GM12878 (cell line): ENCODE measurements around the gene SPAG17. TPM values are rescaled to one million over a fixed set of nuclear protein-coding genes. Genes with fewer than 3 reads are reported as not detected.

ENCODE experiments used
- ATAC-seq: fragments of 200-7000 bp; cut with Tn5 transposase; 3 replicates; pipeline ENCODE4 v1.9.1; 2020; ENCODE audit warnings: mild to moderate bottlenecking, moderate library complexity
- BruUV-seq: library from RNA; stranded (reverse); fragments of 400-500 nt; replicated peaks from 2 replicates; lab custom pipeline; 2021; lab: Mats Ljungman, UMichigan
- CTCF ChIA-PET: fragments of 300-600 bp; sonication (Branson Sonifier 250); formaldehyde crosslinking; extraction: SDS; loops from one replicate; lab custom pipeline; 2021; ENCODE audit warnings: inconsistent platforms; lab: Yijun Ruan, JAX
- POLR2A ChIA-PET: fragments of 350-600 bp; formaldehyde crosslinking; extraction: SDS; loops from one replicate; lab custom pipeline; 2021; ENCODE audit warnings: inconsistent platforms; lab: Charles Lee
- RAD21 ChIA-PET: fragments of 300-600 bp; sonication (Branson Sonifier 250); formaldehyde crosslinking; loops from one replicate; lab custom pipeline; 2023; ENCODE audit warnings: antibody characterized with exemption; ENCODE audit not compliant: unreplicated experiment; lab: Charles Lee
- SMC1A ChIA-PET: fragments of 300-600 bp; sonication (Branson Sonifier 250); formaldehyde crosslinking; loops from one replicate; lab custom pipeline; 2023; ENCODE audit not compliant: unreplicated experiment, uncharacterized antibody; lab: Charles Lee
- DNase-seq: peaks from one replicate; pipeline ENCODE4 v3.0.0-alpha.2; 2011; ENCODE audit warnings: low read depth, low spot score
- FAIRE-seq: peaks from 3 replicates; lab custom pipeline; 2011; peaks lifted over from hg19 to GRCh38; lab: Jason Lieb, UNC
- H2AFZ ChIP-seq: 2 replicates; pipeline ENCODE4 v1.6.0; 2011; ENCODE audit warnings: low read depth, low read length, control low read depth; ENCODE audit not compliant: control insufficient read depth
- H3K27ac ChIP-seq: 2 replicates; pipeline ENCODE4 v1.5.1; 2011; ENCODE audit warnings: control low read depth; ENCODE audit not compliant: control insufficient read depth, insufficient read depth
- H3K27me3 ChIP-seq, 2 experiments: replicated peaks in 1 of 2; 2 replicates each; pipeline versions ENCODE4 v1.6.0 to v1.6.1; 2011; ENCODE audit warnings: low read length in 1 of 2; ENCODE audit not compliant: control insufficient read depth in 2 of 2, insufficient read depth in 2 of 2
- H3K36me3 ChIP-seq, 2 experiments: 2 replicates each; pipeline ENCODE4 v1.5.1; 2011; ENCODE audit warnings: low read length in 1 of 2; ENCODE audit not compliant: control insufficient read depth in 2 of 2, insufficient read depth in 2 of 2
- H3K4me1 ChIP-seq: 2 replicates; pipeline ENCODE4 v1.6.1; 2011; ENCODE audit warnings: mild to moderate bottlenecking, low read length, moderate library complexity, mixed read lengths; ENCODE audit not compliant: control insufficient read depth, insufficient read depth
- H3K4me2 ChIP-seq: 2 replicates; pipeline ENCODE4 v1.6.0; 2011; ENCODE audit warnings: control low read depth; ENCODE audit not compliant: control insufficient read depth, insufficient read depth
- H3K4me3 ChIP-seq: fragments of 200-600 bp; sonication (generic); 2 replicates; pipeline ENCODE4 v1.5.1; 2016
- H3K79me2 ChIP-seq: 2 replicates; pipeline ENCODE4 v1.6.0; 2011; ENCODE audit warnings: low read length; ENCODE audit not compliant: control insufficient read depth, insufficient read depth
- H3K9ac ChIP-seq: 2 replicates; pipeline ENCODE4 v1.8.0; 2011; ENCODE audit warnings: low read length, control low read depth, mixed read lengths; ENCODE audit not compliant: control insufficient read depth, insufficient read depth
- H3K9me3 ChIP-seq: replicated peaks from 3 replicates; pipeline ENCODE4 v1.5.1; 2011; ENCODE audit warnings: mild to moderate bottlenecking, low read length; ENCODE audit not compliant: control insufficient read depth, insufficient read depth
- H4K20me1 ChIP-seq: 2 replicates; pipeline ENCODE4 v1.6.0; 2011; ENCODE audit not compliant: control insufficient read depth, insufficient read depth
- BACH1 ChIP-seq: fragments of 450-650 bp; IDR thresholded peaks from 2 replicates; pipeline ENCODE4 v1.6.1; 2017; ENCODE audit warnings: mild to moderate bottlenecking, borderline replicate concordance
- CBX5 ChIP-seq: sonication (generic); IDR thresholded peaks from 2 replicates; pipeline ENCODE4 v1.6.1; 2016; ENCODE audit warnings: low read depth, moderate library complexity, mild to moderate bottlenecking, inconsistent platforms
- CHD2 ChIP-seq: IDR thresholded peaks from 2 replicates; pipeline ENCODE4 v1.6.1; 2011; ENCODE audit warnings: low read depth, low read length, improper control_type of control experiment, borderline replicate concordance
- EED ChIP-seq: sonication (generic); IDR thresholded peaks from 2 replicates; pipeline ENCODE4 v1.6.1; 2016; ENCODE audit warnings: antibody characterized with exemption, low read depth
- HDGF ChIP-seq: fragments of 450-650 bp; IDR thresholded peaks from 2 replicates; pipeline ENCODE4 v1.6.1; 2016; ENCODE audit warnings: antibody characterized with exemption
- JUND ChIP-seq: IDR thresholded peaks from 2 replicates; pipeline ENCODE4 v1.6.1; 2012; ENCODE audit warnings: low read depth, mild to moderate bottlenecking, low read length, improper control_type of control experiment, moderate library complexity
- KAT2A ChIP-seq: conservative IDR thresholded peaks from 2 replicates; pipeline ENCODE4 v1.6.1; 2011; ENCODE audit warnings: low read depth, low read length; ENCODE audit not compliant: control insufficient read depth
- MTA3 ChIP-seq: IDR thresholded peaks from 2 replicates; pipeline ENCODE4 v1.6.1; 2012; ENCODE audit warnings: low read length, inconsistent platforms, borderline replicate concordance
- MYB ChIP-seq: fragments of 150-350 bp; IDR thresholded peaks from 2 replicates; pipeline ENCODE4 v1.6.1; 2014; ENCODE audit warnings: mild to moderate bottlenecking, low read depth, low read length, borderline replicate concordance
- NFIC ChIP-seq: IDR thresholded peaks from 2 replicates; pipeline ENCODE4 v1.6.1; 2012; ENCODE audit warnings: low read depth, mild to moderate bottlenecking, inconsistent platforms, low read length, moderate library complexity
- SUZ12 ChIP-seq: fragments of 200-600 bp; sonication (generic); IDR thresholded peaks from one replicate; pipeline ENCODE4 v1.6.1; 2018; ENCODE audit warnings: antibody characterized with exemption, mild to moderate bottlenecking; ENCODE audit not compliant: unreplicated experiment
- TCF7 ChIP-seq: IDR thresholded peaks from 2 replicates; pipeline ENCODE4 v1.6.1; 2014; ENCODE audit warnings: antibody characterized with exemption, borderline replicate concordance
- WGBS: methylation state at CpG from one replicate; pipeline ENCODE4 v1.1.6; 2016; ENCODE audit warnings: low lambda C conversion rate; ENCODE audit not compliant: insufficient replicate concordance, insufficient coverage; ENCODE audit errors: missing lambda C conversion rate; 5-methylcytosine and 5-hydroxymethylcytosine counted together
- in situ Hi-C: fragments of 300-500 bp; cut with MboI; formaldehyde crosslinking; loops from 9 replicates; pipeline ENCODE4 v1.14.3; 2018; ENCODE audit warnings: mixed read lengths
- intact Hi-C: fragments of 100-400 bp; cut with micrococcal nuclease; formaldehyde crosslinking; loops from one replicate; pipeline ENCODE4 v1.14.2; 2022; ENCODE audit not compliant: unreplicated experiment
- polyA plus RNA-seq, 11 experiments: library from polyadenylated mRNA; depleted of rRNA in 4 of 11; unstranded in 6 of 11; stranded (reverse) in 5 of 11; fragments of >200 nt; fragmentation: Nextera tagmentation in 4 of 11; fragmentation: Illumina TruSeq in 1 of 11; extraction: Ambion mirVana in 4 of 11; extraction: Trizol in 1 of 11; gene quantifications; 1 replicate in 1 of 11; 2 replicates in 10 of 11; pipeline versions ENCODE4 v1.2.1 to v1.2.3, GENCODE V29; 2011 to 2016; ENCODE audit warnings: inconsistent platforms in 2 of 11, missing spikeins in 2 of 11, low read depth in 1 of 11
- total RNA-seq, 4 experiments: library from RNA; depleted of rRNA in 3 of 4; stranded (reverse); fragments of >200 nt in 3 of 4; fragmentation: Illumina TruSeq in 1 of 4; extraction: Trizol in 1 of 4; gene quantifications; 2 replicates each; pipeline versions ENCODE4 v1.2.1 to v1.2.3, GENCODE V29; 2013 to 2021
- TF ChIP-seq, protein P1 (sequence below): fragments of 450-650 bp; formaldehyde crosslinking; IDR thresholded peaks from 2 replicates; pipeline ENCODE4 v1.4.0; 2020; ENCODE audit warnings: mild to moderate bottlenecking, moderate library complexity
- TF ChIP-seq, protein P2 (sequence below): fragments of 450-650 bp; IDR thresholded peaks from 2 replicates; pipeline ENCODE4 v1.6.1; 2017; ENCODE audit warnings: mild to moderate bottlenecking
- TF ChIP-seq, protein P3 (sequence below): IDR thresholded peaks from 2 replicates; pipeline ENCODE4 v1.6.1; 2011; ENCODE audit warnings: low read depth, low read length, improper control_type of control experiment, borderline replicate concordance

SPAG17 gene
- total and polyA plus RNA-seq, 10 of the 15 experiments (the other 5 are each of a cell fraction or from before 2014, with no cell fraction given): 0.02 to 0.16 (median 0.03) TPM; not detected in 7

GRCh38 chr1:118104951-118105350 lies 80.1 kb downstream of the SPAG17 start:
- intact Hi-C loops: no loop called here
- H3K27ac ChIP-seq: no peak overlapping the region
- ChIA-PET CTCF (no interaction called here), RAD21 (no interaction called here), SMC1A (no interaction called here)
- no peaks in the 10 kb centered on the region for H3K4me1 ChIP-seq
- FAIRE-seq (no peak), ATAC-seq (no peak)
- no peak overlapping the region for H3K9ac ChIP-seq
- TF ChIP-seq NFIC (no peak), BACH1 (no peak), SUZ12 (no peak), MTA3 (no peak), MYB (no peak), JUND (no peak), EED (no peak), TCF7 (no peak), KAT2A (no peak), HDGF (no peak), CHD2 (no peak), CBX5 (no peak)
- TF ChIP-seq, protein P1, sequence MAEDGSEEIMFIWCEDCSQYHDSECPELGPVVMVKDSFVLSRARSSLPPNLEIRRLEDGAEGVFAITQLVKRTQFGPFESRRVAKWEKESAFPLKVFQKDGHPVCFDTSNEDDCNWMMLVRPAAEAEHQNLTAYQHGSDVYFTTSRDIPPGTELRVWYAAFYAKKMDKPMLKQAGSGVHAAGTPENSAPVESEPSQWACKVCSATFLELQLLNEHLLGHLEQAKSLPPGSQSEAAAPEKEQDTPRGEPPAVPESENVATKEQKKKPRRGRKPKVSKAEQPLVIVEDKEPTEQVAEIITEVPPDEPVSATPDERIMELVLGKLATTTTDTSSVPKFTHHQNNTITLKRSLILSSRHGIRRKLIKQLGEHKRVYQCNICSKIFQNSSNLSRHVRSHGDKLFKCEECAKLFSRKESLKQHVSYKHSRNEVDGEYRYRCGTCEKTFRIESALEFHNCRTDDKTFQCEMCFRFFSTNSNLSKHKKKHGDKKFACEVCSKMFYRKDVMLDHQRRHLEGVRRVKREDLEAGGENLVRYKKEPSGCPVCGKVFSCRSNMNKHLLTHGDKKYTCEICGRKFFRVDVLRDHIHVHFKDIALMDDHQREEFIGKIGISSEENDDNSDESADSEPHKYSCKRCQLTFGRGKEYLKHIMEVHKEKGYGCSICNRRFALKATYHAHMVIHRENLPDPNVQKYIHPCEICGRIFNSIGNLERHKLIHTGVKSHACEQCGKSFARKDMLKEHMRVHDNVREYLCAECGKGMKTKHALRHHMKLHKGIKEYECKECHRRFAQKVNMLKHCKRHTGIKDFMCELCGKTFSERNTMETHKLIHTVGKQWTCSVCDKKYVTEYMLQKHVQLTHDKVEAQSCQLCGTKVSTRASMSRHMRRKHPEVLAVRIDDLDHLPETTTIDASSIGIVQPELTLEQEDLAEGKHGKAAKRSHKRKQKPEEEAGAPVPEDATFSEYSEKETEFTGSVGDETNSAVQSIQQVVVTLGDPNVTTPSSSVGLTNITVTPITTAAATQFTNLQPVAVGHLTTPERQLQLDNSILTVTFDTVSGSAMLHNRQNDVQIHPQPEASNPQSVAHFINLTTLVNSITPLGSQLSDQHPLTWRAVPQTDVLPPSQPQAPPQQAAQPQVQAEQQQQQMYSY (CRISPR knock-in tag): no peak
- TF ChIP-seq, protein P2, sequence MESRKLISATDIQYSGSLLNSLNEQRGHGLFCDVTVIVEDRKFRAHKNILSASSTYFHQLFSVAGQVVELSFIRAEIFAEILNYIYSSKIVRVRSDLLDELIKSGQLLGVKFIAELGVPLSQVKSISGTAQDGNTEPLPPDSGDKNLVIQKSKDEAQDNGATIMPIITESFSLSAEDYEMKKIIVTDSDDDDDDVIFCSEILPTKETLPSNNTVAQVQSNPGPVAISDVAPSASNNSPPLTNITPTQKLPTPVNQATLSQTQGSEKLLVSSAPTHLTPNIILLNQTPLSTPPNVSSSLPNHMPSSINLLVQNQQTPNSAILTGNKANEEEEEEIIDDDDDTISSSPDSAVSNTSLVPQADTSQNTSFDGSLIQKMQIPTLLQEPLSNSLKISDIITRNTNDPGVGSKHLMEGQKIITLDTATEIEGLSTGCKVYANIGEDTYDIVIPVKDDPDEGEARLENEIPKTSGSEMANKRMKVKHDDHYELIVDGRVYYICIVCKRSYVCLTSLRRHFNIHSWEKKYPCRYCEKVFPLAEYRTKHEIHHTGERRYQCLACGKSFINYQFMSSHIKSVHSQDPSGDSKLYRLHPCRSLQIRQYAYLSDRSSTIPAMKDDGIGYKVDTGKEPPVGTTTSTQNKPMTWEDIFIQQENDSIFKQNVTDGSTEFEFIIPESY: no peak
- TF ChIP-seq, protein P3, sequence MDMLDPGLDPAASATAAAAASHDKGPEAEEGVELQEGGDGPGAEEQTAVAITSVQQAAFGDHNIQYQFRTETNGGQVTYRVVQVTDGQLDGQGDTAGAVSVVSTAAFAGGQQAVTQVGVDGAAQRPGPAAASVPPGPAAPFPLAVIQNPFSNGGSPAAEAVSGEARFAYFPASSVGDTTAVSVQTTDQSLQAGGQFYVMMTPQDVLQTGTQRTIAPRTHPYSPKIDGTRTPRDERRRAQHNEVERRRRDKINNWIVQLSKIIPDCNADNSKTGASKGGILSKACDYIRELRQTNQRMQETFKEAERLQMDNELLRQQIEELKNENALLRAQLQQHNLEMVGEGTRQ: no peak
- TF ChIP-seq, all 136 proteins: peak for 0
- no peaks in the 10 kb centered on the region for H3K9me3 ChIP-seq
- no peaks in the 10 kb centered on the region for H3K79me2 ChIP-seq
- no peaks in the 10 kb centered on the region for H3K36me3 ChIP-seq
- BruUV-seq: no TSS peak
- H2AFZ ChIP-seq: no peak overlapping the region
- DNase-seq: no peak
- in situ Hi-C loops: no loop called here
- 50% methylated on average over 3 of the region's 3 CpGs for WGBS
- no peaks in the 10 kb centered on the region for H4K20me1 ChIP-seq
- POLR2A ChIA-PET: interaction anchor here (0.9 kb wide), 1 partner anchor 13 kb away, joined by 3 read pairs; no protein-coding TSS in a partner anchor
- H3K4me2 ChIP-seq: no peak overlapping the region
- no peaks in the 10 kb centered on the region for H3K27me3 ChIP-seq
- H3K4me3 ChIP-seq: no peak overlapping the region
